Measurements from ENCODE around the gene PPP1R13B.

The PPP1R13B gene

DNA sequence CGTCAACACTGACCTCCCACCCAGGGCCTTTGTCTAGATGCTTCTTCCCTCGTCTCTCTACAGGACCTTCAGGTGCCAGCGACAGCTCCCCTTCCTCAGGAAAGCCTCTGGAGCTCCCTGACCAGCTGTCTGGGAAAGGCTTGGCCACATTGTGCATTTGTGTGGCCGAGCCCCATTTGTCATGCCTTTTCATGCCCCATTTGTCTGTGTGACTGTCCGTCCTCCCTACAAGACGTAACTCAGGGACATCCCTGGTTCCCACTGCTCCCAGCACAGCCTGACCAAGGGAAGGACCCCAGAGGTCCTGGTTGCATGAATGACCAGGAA, 107.9 kb downstream of the PPP1R13B start:
- no peak overlapping the region for H3K27ac ChIP-seq (ENCODE audit: low read depth, low read length, poor library complexity, severe bottlenecking)
- no peak overlapping the region for H3K4me3 ChIP-seq (ENCODE audit: low read depth, low read length, poor library complexity, severe bottlenecking)
- peaks cover 39% of the 10 kb centered on the region; the same call in 1 of the 2 replicates for H3K36me3 ChIP-seq (ENCODE audit: insufficient read depth, low read length)
- TF ChIP-seq CTCF (IDR thresholded peaks at IDR 0.05; ENCODE audit: low read length), result no peak
- TF ChIP-seq EZH2 (IDR thresholded peaks at IDR 0.05; ENCODE audit: borderline replicate concordance, low read length), result no peak
- no peaks in the 10 kb centered on the region for H3K79me2 ChIP-seq (ENCODE audit: insufficient read depth, low read length)
- H3K9me3 ChIP-seq (ENCODE audit: low read length), result no peaks in the 10 kb centered on the region
- H3K27me3 ChIP-seq (ENCODE audit: insufficient read depth, low read length), result no peaks in the 10 kb centered on the region
- no peaks in the 10 kb centered on the region for H4K20me1 ChIP-seq (ENCODE audit: insufficient read depth, low read length)
- H3K9ac ChIP-seq (ENCODE audit: low read length), result no peak overlapping the region
- no peak overlapping the region for H2AFZ ChIP-seq (ENCODE audit: low read length)
- H3K4me1 ChIP-seq (ENCODE audit: insufficient read depth, low read length, severe bottlenecking), result peaks cover 6% of the 10 kb centered on the region
- no peaks in the 10 kb centered on the region for H3F3A ChIP-seq (ENCODE audit: insufficient read depth, low read length)
- no peaks in the 10 kb centered on the region for H3K9me2 ChIP-seq (ENCODE audit: low read depth, low read length)
- H3K4me2 ChIP-seq (ENCODE audit: low read length), result no peak overlapping the region

- H3F3A ChIP-seq (ENCODE audit: insufficient read depth, low read length), result no peaks in the 10 kb centered on the region
- no peak overlapping the region for H3K9ac ChIP-seq (ENCODE audit: low read length)
- no peak overlapping the region for H2AFZ ChIP-seq (ENCODE audit: low read length)
- H3K27me3 ChIP-seq (ENCODE audit: insufficient read depth, low read length), result no peaks in the 10 kb centered on the region
- peaks cover 43% of the 10 kb centered on the region; the same call in 1 of the 2 replicates for H3K36me3 ChIP-seq (ENCODE audit: insufficient read depth, low read length)
- no peak overlapping the region for H3K4me3 ChIP-seq (ENCODE audit: low read depth, low read length, poor library complexity, severe bottlenecking)
- H3K4me2 ChIP-seq (ENCODE audit: low read length), result no peak overlapping the region
- no peaks in the 10 kb centered on the region for H4K20me1 ChIP-seq (ENCODE audit: insufficient read depth, low read length)
- no peak for TF ChIP-seq CTCF (IDR thresholded peaks at IDR 0.05; ENCODE audit: low read length)
- TF ChIP-seq EZH2 (IDR thresholded peaks at IDR 0.05; ENCODE audit: borderline replicate concordance, low read length), result no peak
- H3K4me1 ChIP-seq (ENCODE audit: insufficient read depth, low read length, severe bottlenecking), result peaks cover under 1% of the 10 kb centered on the region
- no peaks in the 10 kb centered on the region for H3K9me2 ChIP-seq (ENCODE audit: low read depth, low read length)
- H3K79me2 ChIP-seq (ENCODE audit: insufficient read depth, low read length), result no peaks in the 10 kb centered on the region
- no peak overlapping the region for H3K27ac ChIP-seq (ENCODE audit: low read depth, low read length, poor library complexity, severe bottlenecking)
- no peaks in the 10 kb centered on the region for H3K9me3 ChIP-seq (ENCODE audit: low read length)
Measured at GRCh38 chr14:103738701-103739451, 108.5 kb downstream of the PPP1R13B start.

DNA sequence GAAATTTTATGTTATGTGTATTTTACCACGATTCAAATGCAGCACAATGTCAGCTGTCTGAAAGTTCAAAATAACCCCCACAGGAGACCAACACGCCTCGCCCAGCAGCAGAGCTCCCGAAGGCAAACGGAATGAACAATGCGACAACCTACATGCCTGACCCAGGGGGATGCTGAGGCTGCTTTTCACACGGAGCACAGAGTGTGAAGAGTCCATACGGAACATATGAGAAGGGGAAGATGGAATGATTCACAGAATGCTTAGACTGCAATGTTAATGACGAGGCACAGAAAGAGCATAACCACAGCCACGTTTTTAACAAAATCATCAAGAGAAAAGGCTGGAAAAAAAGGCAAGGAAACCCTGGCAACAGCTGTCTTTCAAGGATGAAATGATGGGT, 109.2 kb downstream of the PPP1R13B start:
- Histone ChIP-seq H3K9ac (ENCODE audit: low read length) (no peak overlapping the region), H3F3A (ENCODE audit: insufficient read depth, low read length) (no peaks in the 10 kb centered on the region), H2AFZ (ENCODE audit: low read length) (no peak overlapping the region), H3K4me2 (ENCODE audit: low read length) (no peak overlapping the region), H3K27me3 (ENCODE audit: insufficient read depth, low read length) (no peaks in the 10 kb centered on the region), H3K4me3 (ENCODE audit: low read depth, low read length, poor library complexity, severe bottlenecking) (no peak overlapping the region), H4K20me1 (ENCODE audit: insufficient read depth, low read length) (no peaks in the 10 kb centered on the region), H3K9me2 (ENCODE audit: low read depth, low read length) (no peaks in the 10 kb centered on the region), H3K36me3 (ENCODE audit: insufficient read depth, low read length) (peaks cover 50% of the 10 kb centered on the region), H3K4me1 (ENCODE audit: insufficient read depth, low read length, severe bottlenecking) (no peaks in the 10 kb centered on the region), H3K27ac (ENCODE audit: low read depth, low read length, poor library complexity, severe bottlenecking) (no peak overlapping the region), H3K79me2 (ENCODE audit: insufficient read depth, low read length) (no peaks in the 10 kb centered on the region), H3K9me3 (ENCODE audit: low read length) (no peaks in the 10 kb centered on the region)
- no peak for TF ChIP-seq CTCF (IDR thresholded peaks at IDR 0.05; ENCODE audit: low read length)
- no peak for TF ChIP-seq EZH2 (IDR thresholded peaks at IDR 0.05; ENCODE audit: borderline replicate concordance, low read length)
